PC-3 (cell line): Measurements from ENCODE around the gene GNPTG. TPM values are rescaled to one million over a fixed set of nuclear protein-coding genes. Genes with fewer than 3 reads are reported as not detected.

Experiments
- ATAC-seq: fragments of 200-7000 bp; cut with Tn5 transposase; 2 replicates; pipeline ENCODE4 v1.9.1; 2020; ENCODE audit warnings: mild to moderate bottlenecking, moderate library complexity
- BruUV-seq: library from RNA; stranded (reverse); fragments of 400-500 nt; replicated peaks from 2 replicates; lab custom pipeline; 2021; lab: Mats Ljungman, UMichigan
- CTCF ChIA-PET: fragments of 300-600 bp; sonication (Branson Sonifier 250); formaldehyde crosslinking; loops from one replicate; lab custom pipeline; 2022; ENCODE audit warnings: antibody characterized with exemption; lab: Charles Lee
- POLR2A ChIA-PET: fragments of 300-600 bp; sonication (Branson Sonifier 250); formaldehyde crosslinking; loops from one replicate; lab custom pipeline; 2022; ENCODE audit warnings: antibody characterized with exemption; ENCODE audit not compliant: unreplicated experiment; lab: Charles Lee
- DNase-seq: peaks from one replicate; pipeline ENCODE4 v3.0.0-alpha.2; 2015
- H2AFZ ChIP-seq: fragments of 300-600 bp; sonication (generic); 2 replicates; pipeline ENCODE4 v1.6.0; 2016; ENCODE audit warnings: antibody characterized with exemption, low read length
- H3F3A ChIP-seq: fragments of 300-600 bp; sonication (generic); one replicate; pipeline ENCODE4 v1.6.0; 2017; ENCODE audit warnings: antibody characterized with exemption, low read length, control low read depth, mild to moderate bottlenecking; ENCODE audit not compliant: unreplicated experiment
- H3K27ac ChIP-seq: fragments of 300-600 bp; sonication (generic); 2 replicates; pipeline ENCODE4 v1.5.1; 2016; ENCODE audit warnings: mild to moderate bottlenecking, low read length
- H3K27me3 ChIP-seq: fragments of 300-600 bp; sonication (generic); 2 replicates; pipeline ENCODE4 v1.6.1; 2016; ENCODE audit warnings: low read length, mixed read lengths
- H3K36me3 ChIP-seq: fragments of 300-600 bp; sonication (generic); 2 replicates; pipeline ENCODE4 v1.6.1; 2016; ENCODE audit warnings: low read depth, mixed run types, low read length, mixed read lengths
- H3K4me1 ChIP-seq: fragments of 300-600 bp; sonication (generic); 2 replicates; pipeline ENCODE4 v1.5.1; 2016; ENCODE audit warnings: low read length; ENCODE audit not compliant: insufficient read depth
- H3K4me2 ChIP-seq: fragments of 300-600 bp; sonication (generic); 2 replicates; pipeline ENCODE4 v1.6.0; 2016; ENCODE audit warnings: low read length
- H3K4me3 ChIP-seq: fragments of 300-600 bp; sonication (generic); 2 replicates; pipeline ENCODE4 v1.5.1; 2016; ENCODE audit warnings: mild to moderate bottlenecking, low read length, mixed read lengths
- H3K79me2 ChIP-seq: fragments of 300-600 bp; sonication (generic); 2 replicates; pipeline ENCODE4 v1.6.1; 2017; ENCODE audit warnings: low read length, mixed read lengths
- H3K9ac ChIP-seq: fragments of 300-600 bp; sonication (generic); 2 replicates; pipeline ENCODE4 v1.6.0; 2016; ENCODE audit warnings: mild to moderate bottlenecking, low read length
- H3K9me2 ChIP-seq: fragments of 300-600 bp; sonication (generic); replicated peaks from 2 replicates; pipeline ENCODE4 v1.6.1; 2016; ENCODE audit warnings: mixed run types, low read length, mixed read lengths
- H3K9me3 ChIP-seq: fragments of 300-600 bp; sonication (generic); 2 replicates; pipeline ENCODE4 v1.6.1; 2016; ENCODE audit warnings: low read length, mixed read lengths
- H4K20me1 ChIP-seq: fragments of 300-600 bp; sonication (generic); 2 replicates; pipeline ENCODE4 v1.6.1; 2016; ENCODE audit warnings: low read length, mixed read lengths
- EZH2 ChIP-seq: fragments of 300-600 bp; sonication (generic); IDR thresholded peaks from one replicate; pipeline ENCODE4 v1.6.1; 2017; ENCODE audit warnings: antibody characterized with exemption, mild to moderate bottlenecking, low read length; ENCODE audit not compliant: unreplicated experiment
- EZH2phosphoT487 ChIP-seq: fragments of 300-600 bp; sonication (generic); IDR thresholded peaks from 2 replicates; pipeline ENCODE4 v1.6.1; 2018; ENCODE audit warnings: mild to moderate bottlenecking, antibody characterized with exemption, low read length, borderline replicate concordance
- intact Hi-C: fragments of 100-400 bp; cut with micrococcal nuclease; formaldehyde crosslinking; loops from 2 replicates; pipeline ENCODE4 v1.9.0; 2023
- total RNA-seq: library from RNA; depleted of rRNA; stranded (reverse); fragments of >200 nt; gene quantifications from 2 replicates; pipeline ENCODE4 v1.2.3, GENCODE V29; 2014
- TF ChIP-seq, protein P1 (sequence below): fragments of 300-600 bp; sonication (generic); conservative IDR thresholded peaks from 2 replicates; pipeline ENCODE4 v1.5.1; 2017; ENCODE audit warnings: antibody characterized with exemption, low read depth, mild to moderate bottlenecking, low read length

GNPTG gene
- total RNA-seq, 1 experiment from 2014 or later = 36.3 TPM

GRCh38 chr16:1347286-1347855, 4.4 kb upstream of the GNPTG start:
- no peak overlapping the region for H3K27ac ChIP-seq
- DNase-seq (no peak), ATAC-seq (no peak)
- no peaks in the 10 kb centered on the region for H3K9me3 ChIP-seq
- no peak overlapping the region for H3K4me2 ChIP-seq
- no peak for TF ChIP-seq EZH2phosphoT487
- no peak for TF ChIP-seq EZH2
- TF ChIP-seq, protein P1, sequence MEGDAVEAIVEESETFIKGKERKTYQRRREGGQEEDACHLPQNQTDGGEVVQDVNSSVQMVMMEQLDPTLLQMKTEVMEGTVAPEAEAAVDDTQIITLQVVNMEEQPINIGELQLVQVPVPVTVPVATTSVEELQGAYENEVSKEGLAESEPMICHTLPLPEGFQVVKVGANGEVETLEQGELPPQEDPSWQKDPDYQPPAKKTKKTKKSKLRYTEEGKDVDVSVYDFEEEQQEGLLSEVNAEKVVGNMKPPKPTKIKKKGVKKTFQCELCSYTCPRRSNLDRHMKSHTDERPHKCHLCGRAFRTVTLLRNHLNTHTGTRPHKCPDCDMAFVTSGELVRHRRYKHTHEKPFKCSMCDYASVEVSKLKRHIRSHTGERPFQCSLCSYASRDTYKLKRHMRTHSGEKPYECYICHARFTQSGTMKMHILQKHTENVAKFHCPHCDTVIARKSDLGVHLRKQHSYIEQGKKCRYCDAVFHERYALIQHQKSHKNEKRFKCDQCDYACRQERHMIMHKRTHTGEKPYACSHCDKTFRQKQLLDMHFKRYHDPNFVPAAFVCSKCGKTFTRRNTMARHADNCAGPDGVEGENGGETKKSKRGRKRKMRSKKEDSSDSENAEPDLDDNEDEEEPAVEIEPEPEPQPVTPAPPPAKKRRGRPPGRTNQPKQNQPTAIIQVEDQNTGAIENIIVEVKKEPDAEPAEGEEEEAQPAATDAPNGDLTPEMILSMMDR = no peak
- no peaks in the 10 kb centered on the region for H3K36me3 ChIP-seq
- H3K9ac ChIP-seq = no peak overlapping the region
- H2AFZ ChIP-seq = no peak overlapping the region
- H3K4me1 ChIP-seq = no peaks in the 10 kb centered on the region; the same call in 1 of the 2 replicates
- no peaks in the 10 kb centered on the region for H4K20me1 ChIP-seq
- no peaks in the 10 kb centered on the region for H3K27me3 ChIP-seq
- no peaks in the 10 kb centered on the region for H3K9me2 ChIP-seq
- no peak overlapping the region for H3K4me3 ChIP-seq
- intact Hi-C loops = no loop called here
- peaks cover 18% of the 10 kb centered on the region for H3K79me2 ChIP-seq
- ChIA-PET CTCF (no interaction called here), POLR2A (no interaction called here)
- H3F3A ChIP-seq = no peaks in the 10 kb centered on the region
- no TSS peak for BruUV-seq

DNA sequence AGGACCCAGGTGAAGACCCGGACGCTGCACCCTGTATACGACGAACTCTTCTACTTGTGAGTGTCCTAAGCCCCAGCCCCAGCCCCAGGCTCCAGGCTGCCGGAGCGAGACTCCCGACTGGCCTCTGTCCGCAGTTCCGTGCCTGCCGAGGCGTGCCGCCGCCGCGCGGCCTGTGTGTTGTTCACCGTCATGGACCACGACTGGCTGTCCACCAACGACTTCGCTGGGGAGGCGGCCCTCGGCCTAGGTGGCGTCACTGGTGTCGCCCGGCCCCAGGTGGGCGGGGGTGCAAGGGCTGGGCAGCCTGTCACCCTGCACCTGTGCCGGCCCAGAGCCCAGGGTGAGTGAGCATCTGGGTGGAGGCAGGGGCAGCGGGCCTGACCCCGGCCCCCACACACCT, 3.8 kb upstream of the GNPTG start:
- no peak overlapping the region for H3K4me2 ChIP-seq
- H4K20me1 ChIP-seq = no peaks in the 10 kb centered on the region
- no peaks in the 10 kb centered on the region for H3K9me3 ChIP-seq
- intact Hi-C loops = no loop called here
- ATAC-seq (no peak), DNase-seq (no peak)
- H2AFZ ChIP-seq = no peak overlapping the region
- no peaks in the 10 kb centered on the region for H3K9me2 ChIP-seq
- no peaks in the 10 kb centered on the region for H3K27me3 ChIP-seq
- H3F3A ChIP-seq = no peaks in the 10 kb centered on the region
- no TSS peak for BruUV-seq
- peaks cover 24% of the 10 kb centered on the region for H3K79me2 ChIP-seq
- no peaks in the 10 kb centered on the region for H3K36me3 ChIP-seq
- H3K4me3 ChIP-seq = no peak overlapping the region
- no peaks in the 10 kb centered on the region; the same call in 1 of the 2 replicates for H3K4me1 ChIP-seq
- TF ChIP-seq EZH2phosphoT487 (no peak), EZH2 (no peak)
- TF ChIP-seq, protein P1 = no peak
- H3K9ac ChIP-seq = no peak overlapping the region
- ChIA-PET POLR2A (no interaction called here), CTCF (no interaction called here)
- no peak overlapping the region for H3K27ac ChIP-seq

- ATAC-seq = no peak
- ChIA-PET CTCF (no interaction called here), POLR2A (no interaction called here)
- no peak overlapping the region for H3K4me3 ChIP-seq
- H3K27ac ChIP-seq = no peak overlapping the region
- no peak overlapping the region for H3K4me2 ChIP-seq
- H3K36me3 ChIP-seq = no peaks in the 10 kb centered on the region
- no peak overlapping the region for H2AFZ ChIP-seq
- no peak for DNase-seq
- no peak overlapping the region for H3K9ac ChIP-seq
- no peaks in the 10 kb centered on the region for H3K9me3 ChIP-seq
- TF ChIP-seq EZH2 (no peak), EZH2phosphoT487 (no peak)
- TF ChIP-seq, protein P1 = no peak
- BruUV-seq = no TSS peak
- H3F3A ChIP-seq = no peaks in the 10 kb centered on the region
- H3K79me2 ChIP-seq = peaks cover 28% of the 10 kb centered on the region
- H3K9me2 ChIP-seq = no peaks in the 10 kb centered on the region
- no peaks in the 10 kb centered on the region; the same call in 1 of the 2 replicates for H3K4me1 ChIP-seq
- no peaks in the 10 kb centered on the region for H3K27me3 ChIP-seq
- H4K20me1 ChIP-seq = no peaks in the 10 kb centered on the region
- intact Hi-C loops = no loop called here
Measured at GRCh38 chr16:1348441-1348840, 3.3 kb upstream of the GNPTG start.
